HG03066 (cell line): ENCODE data around the gene MED13L.
"Not testable (repeated sequence)": the region's sequence is repeated elsewhere in the genome, so short reads cannot be mapped to it uniquely, and the experiment has no call there.

Source experiments
- ATAC-seq: cut with Tn5 transposase; IDR thresholded peaks from one replicate; pipeline ENCODE4 v1.9.1; 2021; ENCODE audit warnings: low read depth; ENCODE audit not compliant: unreplicated experiment

The MED13L gene

DNA sequence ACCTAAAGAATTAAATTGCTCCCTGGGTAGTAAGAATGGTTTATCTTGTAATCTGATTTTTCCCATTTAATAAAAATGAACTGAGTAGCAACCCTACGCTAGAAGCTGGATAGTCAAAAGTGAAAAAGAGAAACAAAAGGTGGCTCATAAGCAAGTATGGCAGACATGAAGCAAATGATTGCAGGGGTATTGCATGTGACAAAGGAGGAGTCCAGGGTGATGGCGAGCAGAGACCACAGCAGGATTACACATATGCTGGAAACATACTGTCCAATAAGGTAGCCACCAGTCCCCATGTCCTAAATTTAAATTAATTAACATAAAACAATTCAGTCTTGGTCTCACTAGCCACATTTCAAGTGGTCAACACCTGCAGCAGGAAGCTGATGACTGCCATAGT lies 283.8 kb downstream of the MED13L start:
- ATAC-seq, result no peak

DNA sequence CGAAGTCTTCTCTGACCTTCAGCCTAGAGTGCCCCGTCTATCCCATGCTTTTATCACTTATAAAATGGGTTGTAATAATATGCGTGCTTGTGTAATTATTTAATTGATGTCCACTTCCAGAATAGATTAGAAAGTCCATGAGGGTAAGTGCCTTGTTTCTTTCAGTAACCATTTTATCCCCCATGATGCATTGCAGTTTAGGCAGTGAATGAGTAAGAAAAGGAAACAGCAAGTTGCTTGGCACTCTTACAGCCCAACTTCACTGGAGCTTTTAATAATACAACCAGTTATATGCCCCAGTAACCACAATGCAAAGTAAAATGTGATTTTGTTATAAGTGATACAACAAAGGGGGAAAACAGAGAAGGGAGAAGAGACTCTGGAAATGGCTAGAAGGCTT lies 287.3 kb downstream of the MED13L start:
- ATAC-seq, result no peak

DNA sequence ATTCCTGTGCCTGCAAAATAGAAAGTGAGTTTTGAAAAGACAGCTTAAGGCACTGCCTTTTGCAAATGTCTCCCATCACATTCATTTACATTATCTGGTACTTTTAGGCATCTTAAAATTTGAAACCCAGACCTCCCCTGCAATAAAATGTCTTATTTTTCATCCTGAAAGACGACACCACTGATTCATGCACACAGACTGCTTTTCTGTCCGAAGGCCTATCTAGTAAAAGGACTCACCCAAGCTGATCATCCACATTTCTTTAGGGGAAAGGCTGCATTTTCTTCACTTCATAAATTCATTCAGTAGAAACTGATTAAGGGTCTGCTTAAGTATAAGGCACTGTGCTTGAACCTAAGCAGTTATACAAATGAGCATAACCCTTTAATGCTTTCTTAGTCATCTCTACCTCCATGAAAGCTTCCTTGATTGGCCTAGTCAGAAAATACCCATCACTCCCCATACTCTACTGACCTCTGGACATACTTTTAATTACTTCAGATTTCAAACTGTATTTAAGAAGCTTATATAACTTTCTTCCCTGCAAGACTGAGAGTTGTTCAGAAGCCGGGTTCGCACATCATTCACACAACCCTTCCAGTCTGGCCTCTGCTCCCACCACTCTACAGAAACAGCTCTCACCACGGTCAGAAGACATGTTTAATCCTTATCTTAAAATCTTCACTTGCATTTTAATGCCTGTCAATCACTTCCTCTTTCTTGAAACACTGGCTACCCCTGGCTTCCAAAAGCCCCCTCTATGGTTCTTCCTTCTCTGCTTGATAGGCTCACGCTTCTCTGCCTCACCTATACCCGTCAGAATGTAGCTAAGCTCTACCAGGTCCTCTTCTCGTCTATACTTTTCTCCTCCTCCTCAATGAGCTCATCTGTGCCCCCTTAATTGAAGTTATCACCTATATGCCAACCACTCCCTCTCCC lies 288.6 kb downstream of the MED13L start:
- no peak for ATAC-seq

DNA sequence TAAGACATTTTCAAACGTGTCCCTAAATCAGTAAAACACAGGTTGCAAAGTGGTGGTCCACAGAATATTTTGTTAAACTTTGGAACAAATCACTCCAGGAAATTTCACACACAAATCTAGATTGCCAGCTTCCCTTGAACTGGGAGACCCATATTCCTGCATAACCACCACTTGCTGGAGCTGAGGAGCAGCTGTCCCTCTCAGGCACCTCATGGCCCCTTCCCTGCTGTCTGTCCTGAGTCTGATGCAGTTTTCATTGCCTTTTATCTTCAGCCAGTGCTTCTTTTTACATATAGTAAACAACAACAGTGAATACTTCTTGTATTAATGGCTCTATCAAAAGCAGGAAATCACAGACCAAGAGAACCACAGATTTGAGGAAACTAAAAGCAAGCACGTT lies 289.3 kb downstream of the MED13L start:
- no peak for ATAC-seq

DNA sequence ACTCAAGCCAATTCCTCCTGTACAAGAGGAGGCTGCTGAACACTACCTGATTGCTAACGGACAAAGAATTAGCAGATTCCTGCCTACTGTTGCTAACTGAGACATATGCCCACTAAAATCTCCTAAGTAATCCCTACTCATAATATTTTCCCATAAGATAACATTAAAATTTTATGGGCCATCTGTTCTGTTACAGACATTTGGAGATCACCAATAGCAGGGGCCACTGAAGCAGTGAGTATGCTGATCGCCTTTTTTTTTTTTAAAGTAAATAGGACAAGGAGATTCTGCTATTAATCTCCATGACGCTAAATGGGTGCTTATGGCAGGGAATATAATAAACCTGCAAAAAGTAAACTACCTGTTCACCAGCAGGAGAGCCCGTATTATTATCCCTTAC lies 292.9 kb downstream of the MED13L start:
- ATAC-seq, result no peak

DNA sequence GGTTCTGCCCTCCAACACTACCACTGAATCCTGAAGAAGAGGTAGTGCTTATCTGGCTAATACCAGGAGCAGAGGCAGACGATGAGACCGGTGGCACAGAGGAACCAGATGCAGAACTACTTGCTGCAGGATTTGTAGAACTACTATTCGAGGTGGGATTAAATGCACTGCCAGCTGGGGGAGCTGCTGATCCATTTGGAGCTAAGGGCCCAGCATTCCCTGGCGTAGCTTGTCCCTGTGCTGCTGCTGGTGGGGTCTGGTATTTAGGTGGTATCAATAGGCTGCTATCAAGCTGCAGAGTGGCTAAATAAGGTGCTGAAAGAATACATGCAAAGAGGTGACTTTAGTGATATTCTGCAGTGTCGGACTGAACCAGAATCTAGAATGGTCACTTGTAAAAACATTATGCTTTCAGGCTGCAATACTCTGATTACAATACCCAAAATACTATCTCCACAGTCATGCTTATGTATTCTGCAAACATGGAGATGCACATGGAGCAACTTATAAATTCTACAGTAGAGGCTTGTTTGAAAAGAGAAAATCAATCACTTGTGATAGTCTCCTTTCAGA lies 294.2 kb downstream of the MED13L start:
- ATAC-seq, result no peak

DNA sequence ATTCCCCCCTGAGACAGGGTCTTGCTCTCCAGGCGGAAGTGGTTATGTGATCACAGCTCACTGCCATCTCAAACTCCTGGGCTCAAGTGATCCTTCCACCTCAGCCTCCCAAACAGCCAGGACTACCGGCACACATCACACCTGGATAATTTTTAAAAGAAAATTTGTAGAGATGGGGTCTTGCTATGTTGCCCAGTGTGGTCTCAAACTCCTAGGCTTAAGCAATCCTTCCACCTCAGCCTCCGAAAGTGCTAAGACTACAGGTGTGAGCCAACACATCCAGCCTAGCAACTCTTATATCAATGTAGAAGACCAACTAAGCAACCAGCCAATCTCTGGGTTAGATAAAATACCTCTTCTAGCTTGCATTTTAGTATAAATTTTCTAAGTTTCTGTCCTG lies 297.2 kb downstream of the MED13L start:
- no peak for ATAC-seq

DNA sequence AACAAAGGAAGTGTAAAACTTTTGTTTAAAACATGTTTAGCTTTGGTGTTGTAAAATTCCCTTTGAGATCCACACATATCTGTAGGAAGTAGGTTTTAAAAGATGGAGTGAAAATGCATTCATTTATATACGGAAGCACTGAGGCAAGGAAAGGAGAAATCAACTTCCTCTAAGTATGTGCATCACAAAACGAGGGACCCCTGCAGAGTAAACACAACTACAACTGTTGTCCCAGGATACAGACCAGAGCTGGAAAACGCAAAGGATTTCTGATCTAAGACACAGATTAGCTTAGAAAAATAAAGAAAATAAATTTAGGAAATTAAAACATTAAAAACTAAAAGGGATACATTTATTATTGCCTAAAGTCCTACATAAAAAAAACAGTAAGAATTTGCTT lies 297.6 kb downstream of the MED13L start:
- no peak for ATAC-seq

DNA sequence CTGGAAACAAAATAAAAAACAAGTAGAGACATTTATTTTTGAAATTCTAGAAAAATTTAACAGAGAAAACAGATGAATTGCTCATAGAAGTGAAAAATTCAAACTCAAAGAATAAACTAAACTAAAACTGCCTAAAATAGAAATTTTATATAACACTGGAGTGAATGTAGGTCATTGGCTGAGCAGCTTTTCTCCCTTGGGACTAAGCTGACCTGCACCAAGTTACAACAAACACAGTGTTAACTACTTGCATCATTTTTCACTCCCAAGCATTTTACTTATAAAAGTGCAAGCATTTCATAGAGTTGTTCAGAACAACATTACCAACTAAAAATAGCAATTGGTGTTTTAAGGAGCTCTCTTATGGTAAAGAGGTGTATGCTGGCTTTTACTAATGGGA lies 298.1 kb downstream of the MED13L start:
- no peak for ATAC-seq

DNA sequence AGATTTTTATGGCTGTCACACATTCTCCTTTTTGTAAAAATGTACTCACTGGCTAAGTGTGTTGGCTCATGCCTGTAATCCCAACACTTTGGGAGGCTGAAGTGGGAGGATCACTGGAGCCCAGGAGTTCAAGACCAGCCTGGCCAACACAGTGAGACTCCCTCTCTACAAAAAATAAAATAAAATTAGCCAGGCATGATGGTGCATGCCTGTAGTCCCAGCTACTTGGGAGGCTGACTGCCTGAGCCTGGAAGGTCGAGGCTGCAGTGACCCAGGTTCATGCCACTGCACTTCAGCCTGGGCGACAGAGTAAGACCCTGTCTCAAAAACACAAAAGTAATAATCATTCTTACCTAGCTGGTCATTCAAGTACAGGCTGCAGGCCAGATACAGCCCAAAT lies 300.7 kb downstream of the MED13L start:
- not testable (repeated sequence) for ATAC-seq

DNA sequence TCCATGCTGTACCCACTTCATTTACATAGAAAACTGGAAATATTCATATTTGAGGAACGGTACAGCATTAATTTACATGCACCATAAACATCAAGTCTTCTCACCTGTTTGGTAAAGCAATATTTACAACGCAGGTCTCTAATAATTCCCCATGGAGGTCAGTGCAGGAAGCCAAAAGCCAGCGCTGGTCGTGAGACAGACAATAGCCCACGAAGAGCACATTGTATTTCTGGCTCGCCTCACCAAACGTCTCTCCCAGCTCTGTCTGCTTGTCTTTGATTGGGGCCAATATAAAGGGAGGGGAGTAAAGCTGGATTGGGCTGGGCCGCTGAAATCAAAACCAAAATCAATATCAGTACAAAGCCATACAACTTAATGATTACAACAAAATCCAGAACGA lies 302.1 kb downstream of the MED13L start:
- no peak for ATAC-seq

DNA sequence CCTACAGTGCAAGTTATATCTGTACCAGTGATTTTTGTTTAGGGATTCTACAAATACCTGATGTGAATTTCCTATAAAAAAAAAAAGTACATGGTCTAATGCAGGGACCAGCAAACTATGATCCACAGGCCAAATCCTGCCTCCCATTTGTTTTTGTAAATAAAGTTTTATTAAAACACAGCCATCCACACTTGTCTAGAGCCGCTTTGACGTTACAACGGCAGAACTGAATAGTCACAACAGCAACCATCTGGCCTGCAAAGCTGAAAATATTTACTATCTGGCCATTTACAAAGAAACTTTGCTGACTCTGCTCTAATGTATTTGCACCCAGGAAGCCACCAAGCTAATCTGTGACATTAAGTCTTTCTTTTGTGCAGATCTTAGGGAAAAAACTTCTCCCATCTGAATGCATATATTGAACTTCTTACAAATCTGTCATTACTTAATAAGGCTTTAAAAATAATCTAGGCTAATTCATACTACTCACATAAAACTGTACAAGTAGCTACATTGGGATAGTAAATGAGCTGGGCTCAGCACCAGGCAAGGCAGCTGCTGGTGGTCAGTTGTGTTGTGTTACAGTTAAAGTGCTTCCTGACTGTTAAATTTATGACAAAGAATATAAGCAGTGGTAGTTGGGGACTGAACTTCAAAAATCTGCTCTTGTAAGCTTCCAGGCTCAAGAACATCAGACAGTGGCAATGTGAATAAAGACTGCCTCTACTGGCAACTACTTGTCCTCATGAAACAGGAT lies 303.3 kb downstream of the MED13L start:
- ATAC-seq, result no peak

DNA sequence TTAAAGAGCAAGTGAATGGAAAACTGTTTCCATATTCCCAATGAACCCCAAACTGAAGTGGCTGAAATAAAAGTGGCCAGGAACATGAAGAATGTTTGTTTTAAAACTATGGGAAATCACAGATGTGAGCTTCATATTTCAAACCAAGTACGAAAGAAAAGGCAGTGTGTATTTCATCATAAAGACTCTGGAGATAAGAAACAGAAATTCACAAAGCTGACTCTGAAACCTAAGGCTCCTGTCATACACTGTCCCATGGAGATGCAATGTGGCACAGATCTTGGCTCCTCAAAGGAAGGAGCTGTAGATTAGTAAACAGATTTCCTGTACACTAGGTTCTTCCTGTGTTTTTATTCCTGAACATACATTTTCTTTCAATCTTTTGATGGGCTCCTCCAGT lies 304.4 kb downstream of the MED13L start:
- no peak for ATAC-seq

DNA sequence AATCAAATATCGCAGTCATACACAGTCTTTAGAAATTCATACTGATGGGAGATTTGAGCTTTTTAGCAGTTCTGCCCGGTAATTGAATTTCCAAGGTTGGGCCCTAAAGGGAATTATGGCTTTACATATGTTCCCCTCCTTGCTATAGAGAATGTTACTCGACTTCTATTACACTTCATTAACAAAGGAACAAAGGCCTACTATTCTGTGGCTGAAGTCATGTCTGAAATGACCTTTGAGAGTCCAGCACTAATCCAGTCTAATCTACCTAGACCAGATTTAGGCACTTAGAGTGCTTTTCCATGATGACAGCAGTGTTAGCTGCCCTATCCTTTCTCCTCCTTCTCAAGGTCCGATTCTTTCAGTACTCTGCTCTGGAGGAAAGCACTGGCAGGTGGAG lies 305.3 kb downstream of the MED13L start:
- ATAC-seq, result no peak

DNA sequence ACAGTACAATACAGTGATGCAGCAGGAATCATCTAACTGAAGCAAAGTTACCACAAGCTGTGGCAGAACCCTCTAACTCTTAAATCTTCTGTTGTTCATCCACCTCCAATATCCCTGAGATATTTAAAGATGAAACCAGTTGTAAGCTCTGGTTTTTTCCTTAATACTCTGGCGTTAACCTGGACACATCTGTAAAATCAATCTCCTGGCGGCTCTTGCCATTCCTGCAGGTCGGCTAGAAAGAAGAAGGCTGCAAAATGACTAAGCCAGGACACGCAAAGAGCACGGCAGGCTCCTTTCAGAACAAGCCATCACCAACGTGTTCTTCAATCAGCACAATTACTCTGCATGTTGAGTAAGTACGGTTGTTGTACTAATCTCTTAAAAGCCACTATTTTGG lies 309.3 kb downstream of the MED13L start:
- no peak for ATAC-seq

DNA sequence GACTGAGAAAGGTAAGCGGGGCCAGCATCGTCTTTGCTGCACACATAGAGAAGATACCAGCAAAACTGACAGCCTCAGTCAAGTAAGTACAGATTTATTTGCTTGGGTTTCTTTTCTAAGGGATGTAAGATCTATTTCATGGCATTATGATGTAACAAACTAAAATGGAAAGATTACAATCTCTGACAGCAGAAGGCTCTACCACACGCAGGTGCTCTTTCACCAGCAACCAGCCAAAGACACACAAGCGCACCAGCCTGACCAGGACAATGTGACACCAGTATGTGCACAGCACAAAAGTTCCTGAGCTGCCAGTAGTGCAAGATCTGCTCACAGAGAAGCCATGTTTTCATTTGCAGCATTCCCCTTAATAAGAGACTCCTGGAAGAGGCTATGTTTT lies 311.1 kb downstream of the MED13L start:
- no peak for ATAC-seq

DNA sequence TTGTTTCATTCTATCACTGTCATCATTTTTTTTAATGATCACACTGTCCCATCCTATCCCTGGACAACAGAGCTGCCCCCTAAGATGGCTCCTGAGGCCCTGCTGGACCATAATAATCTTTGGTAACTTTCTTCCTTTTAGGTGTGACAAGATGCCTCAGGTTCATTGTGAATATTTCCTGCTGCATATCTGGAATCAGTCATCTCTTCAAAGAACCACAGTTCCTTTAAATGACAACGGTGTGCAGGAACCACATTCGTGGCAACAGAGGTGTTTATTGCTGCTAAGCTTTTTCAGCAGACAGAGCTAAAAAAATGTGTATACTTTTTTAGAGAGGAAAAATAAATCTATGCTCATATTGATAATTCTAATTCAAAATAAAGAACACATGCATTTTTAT lies 312.9 kb downstream of the MED13L start:
- no peak for ATAC-seq

DNA sequence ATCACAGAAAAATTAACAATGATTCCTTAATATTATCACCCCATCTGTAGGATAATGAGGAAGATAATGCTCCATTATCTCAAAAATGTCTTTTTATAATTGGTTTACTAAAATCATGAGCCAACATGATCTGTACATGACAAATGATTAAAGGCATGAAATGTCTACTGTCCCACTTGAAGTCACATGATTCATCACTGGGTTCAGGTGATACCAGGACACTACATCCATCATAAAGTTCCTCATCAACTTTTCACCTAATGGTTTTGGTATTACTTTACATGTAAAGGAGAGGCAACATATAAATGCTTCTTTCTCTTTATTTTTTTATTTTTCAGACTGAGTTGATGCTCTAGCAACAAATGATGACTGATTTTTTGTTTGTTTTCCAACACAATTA lies 313.3 kb downstream of the MED13L start:
- no peak for ATAC-seq

DNA sequence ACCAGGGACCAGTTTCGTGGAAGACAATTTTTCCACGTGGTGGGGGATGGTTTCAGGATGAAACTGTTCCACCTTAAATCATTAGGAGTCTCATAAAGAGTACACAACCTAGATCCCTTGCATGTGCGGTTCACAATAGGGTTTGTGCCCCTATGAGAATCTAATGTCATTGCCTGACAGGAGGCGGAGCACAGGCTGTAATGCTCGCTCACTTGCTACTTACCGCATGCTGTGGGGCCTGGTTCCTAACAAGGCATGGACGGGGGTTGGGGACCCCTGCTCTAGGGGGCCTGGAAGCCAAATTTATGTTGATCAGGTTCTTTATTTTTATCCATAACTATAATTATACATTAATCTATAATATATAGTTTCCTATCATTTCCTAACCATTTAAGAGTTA lies 315.3 kb downstream of the MED13L start:
- ATAC-seq, result no peak

DNA sequence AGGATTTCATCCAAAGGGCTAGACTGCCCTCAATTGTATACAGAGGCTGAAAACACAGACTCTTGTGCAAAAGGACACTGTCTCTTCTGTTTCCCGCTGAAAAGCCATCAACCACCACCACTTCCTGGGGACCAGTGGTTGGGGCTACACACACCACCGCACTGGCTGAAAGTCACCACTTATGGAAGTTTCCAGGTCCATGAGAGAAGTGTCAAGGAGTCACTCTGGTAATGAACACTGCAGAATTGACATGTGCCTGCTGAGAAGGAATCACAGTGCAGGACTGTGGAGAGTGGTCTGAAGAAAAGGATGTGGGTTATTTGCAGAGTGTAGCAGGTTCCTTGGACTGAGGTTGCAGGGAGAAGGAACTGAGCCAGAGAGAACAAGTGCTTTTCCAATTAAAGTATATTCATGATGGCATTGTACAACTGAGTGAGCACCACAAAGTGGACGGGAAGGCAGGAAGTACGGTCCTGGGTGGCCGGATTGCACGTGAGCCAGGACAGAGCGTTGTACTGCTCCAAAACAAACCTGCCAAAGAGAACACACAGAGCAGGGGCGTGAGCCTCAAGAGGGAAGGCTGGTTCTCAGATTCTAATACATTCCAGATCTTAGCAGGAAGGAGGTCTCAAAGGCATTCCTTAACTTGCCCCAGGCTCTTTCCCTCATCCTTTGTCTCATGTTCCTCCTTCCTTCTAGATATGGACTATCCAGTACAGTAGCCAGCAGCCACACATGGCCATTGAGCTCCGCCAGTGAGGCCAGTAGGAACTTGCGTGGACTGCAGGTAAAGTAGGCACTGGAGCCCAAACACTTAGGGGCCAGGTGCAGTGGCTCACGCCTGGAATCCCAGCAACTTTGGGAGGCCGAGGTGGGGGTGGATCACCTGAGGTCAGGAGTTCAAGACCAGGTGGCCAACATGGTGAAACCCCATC lies 316.4 kb downstream of the MED13L start:
- ATAC-seq, result no peak
